ENCODE results near the gene SLC25A34.

Gene SLC25A34

DNA sequence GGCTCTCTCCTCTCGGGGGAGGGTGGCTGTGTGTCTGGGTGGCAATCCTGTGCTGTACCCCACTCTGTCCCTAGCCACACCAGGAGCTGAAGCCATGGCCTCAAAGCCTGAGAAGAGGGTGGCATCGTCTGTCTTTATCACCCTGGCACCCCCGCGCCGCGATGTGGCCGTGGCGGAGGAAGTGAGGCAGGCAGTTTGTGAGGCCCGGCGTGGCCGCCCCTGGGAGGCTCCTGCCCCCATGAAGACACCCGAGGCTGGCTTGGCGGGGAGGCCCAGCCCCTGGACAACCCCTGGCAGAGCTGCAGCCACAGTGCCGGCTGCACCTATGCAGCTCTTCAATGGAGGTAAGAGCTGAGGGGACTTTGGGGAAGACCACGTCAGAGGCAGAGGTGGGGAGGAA lies 28.8 kb downstream of the SLC25A34 start:
- H3K9me3 ChIP-seq (ENCODE audit: control insufficient read depth, insufficient read depth, low read length) = no peaks in the 10 kb centered on the region
- no peak overlapping the region for H3K4me3 ChIP-seq (ENCODE audit: low read depth, low read length)
- no peak overlapping the region for H3K27ac ChIP-seq (ENCODE audit: low read depth, low read length)
- H3K27me3 ChIP-seq (ENCODE audit: control insufficient read depth, insufficient read depth, low read length) = no peaks in the 10 kb centered on the region
- H3K36me3 ChIP-seq (ENCODE audit: control insufficient read depth, insufficient read depth, low read length) = peaks cover 53% of the 10 kb centered on the region
- peaks cover 9% of the 10 kb centered on the region; the same call in 1 of the 2 replicates for H3K4me1 ChIP-seq (ENCODE audit: control insufficient read depth, insufficient read depth, low read length)
- no peak overlapping the region for H3K9ac ChIP-seq (ENCODE audit: low read depth, low read length)

DNA sequence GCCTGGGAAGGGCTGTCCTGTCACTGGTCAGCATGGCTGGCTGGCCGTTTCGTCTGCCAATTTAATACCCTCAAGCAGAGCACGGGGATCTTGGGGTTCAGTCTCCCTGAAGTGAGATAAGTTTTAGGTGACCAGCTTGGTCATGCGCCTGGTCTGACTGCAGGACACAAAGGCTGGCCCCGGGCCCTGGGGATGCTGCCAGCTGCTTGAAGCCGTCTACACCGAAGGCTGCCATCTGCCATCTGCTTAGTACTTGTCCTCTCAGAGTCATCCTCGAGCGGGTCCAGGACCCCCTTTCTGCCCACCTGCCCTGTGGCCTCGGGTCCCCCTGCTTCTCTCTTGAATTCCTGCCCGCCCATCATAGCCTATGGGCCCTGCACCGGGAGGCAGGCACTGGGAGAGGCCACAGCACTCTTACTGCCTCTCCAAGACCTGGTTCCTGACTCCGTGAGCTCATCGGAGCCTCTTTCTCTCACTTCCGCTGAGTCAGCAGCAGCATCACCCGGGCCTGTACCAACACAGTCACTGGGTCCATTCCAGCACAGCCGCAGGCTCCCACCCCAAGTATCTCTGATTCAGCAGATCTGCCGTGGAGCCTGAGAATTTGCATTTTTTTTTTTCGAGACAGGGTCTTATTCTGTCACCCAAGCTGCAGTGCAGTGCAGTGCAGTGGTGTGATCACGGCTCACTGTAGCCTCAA lies 29.6 kb downstream of the SLC25A34 start:
- Histone ChIP-seq H3K9ac (ENCODE audit: low read depth, low read length) (no peak overlapping the region), H3K36me3 (ENCODE audit: control insufficient read depth, insufficient read depth, low read length) (peaks cover 60% of the 10 kb centered on the region), H3K9me3 (ENCODE audit: control insufficient read depth, insufficient read depth, low read length) (no peaks in the 10 kb centered on the region)

DNA sequence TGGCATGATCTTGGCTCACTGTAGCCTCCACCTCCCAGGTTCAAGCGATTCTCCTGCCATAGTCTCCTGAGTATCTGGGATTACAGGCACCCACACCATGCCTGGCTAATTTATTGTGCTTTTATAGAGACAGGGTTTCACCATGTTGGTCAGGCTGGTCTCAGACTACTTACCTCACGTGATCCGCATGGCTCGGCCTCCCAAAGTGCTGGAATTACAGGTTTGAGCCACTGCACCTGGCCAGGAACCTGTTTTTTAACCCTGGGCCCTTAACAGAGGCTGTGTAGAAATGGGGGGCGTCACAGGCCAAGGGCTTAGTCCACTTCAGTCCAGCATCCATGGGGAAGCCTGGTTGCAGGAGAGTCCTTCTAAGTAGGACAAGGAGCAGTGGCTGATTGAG lies 31.9 kb downstream of the SLC25A34 start:
- Histone ChIP-seq H3K4me3 (ENCODE audit: low read depth, low read length) (no peak overlapping the region), H3K27me3 (ENCODE audit: control insufficient read depth, insufficient read depth, low read length) (no peaks in the 10 kb centered on the region), H3K27ac (ENCODE audit: low read depth, low read length) (no peak overlapping the region), H3K4me1 (ENCODE audit: control insufficient read depth, insufficient read depth, low read length) (no peaks in the 10 kb centered on the region), H3K9me3 (ENCODE audit: control insufficient read depth, insufficient read depth, low read length) (no peaks in the 10 kb centered on the region), H3K9ac (ENCODE audit: low read depth, low read length) (no peak overlapping the region), H3K36me3 (ENCODE audit: control insufficient read depth, insufficient read depth, low read length) (peaks cover 78% of the 10 kb centered on the region)

More for the DNA sequence above, 29.6 kb downstream of the SLC25A34 start:
- Histone ChIP-seq H3K27me3 (ENCODE audit: control insufficient read depth, insufficient read depth, low read length) (no peaks in the 10 kb centered on the region), H3K4me1 (ENCODE audit: control insufficient read depth, insufficient read depth, low read length) (peaks cover 8% of the 10 kb centered on the region; the same call in 1 of the 2 replicates), H3K4me3 (ENCODE audit: low read depth, low read length) (no peak overlapping the region), H3K27ac (ENCODE audit: low read depth, low read length) (no peak overlapping the region)

DNA sequence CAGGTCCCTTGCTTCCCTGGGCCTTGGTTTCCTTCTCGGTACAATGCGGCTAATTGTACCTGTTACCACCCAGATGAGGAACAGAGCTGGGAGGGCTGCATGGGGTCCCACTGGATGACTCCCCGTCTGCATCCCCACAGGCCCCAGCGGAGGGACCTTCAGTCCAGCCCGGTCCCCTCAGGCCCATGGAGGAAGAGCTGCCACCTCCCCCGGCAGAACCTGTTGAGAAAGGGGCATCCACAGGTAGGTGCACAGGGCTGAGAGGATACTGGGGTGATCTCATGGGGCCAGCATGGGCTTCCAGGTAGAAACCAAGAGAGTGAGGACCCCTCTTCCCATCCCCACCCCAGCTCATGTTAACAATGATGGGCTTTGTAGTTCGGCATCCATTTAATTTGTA lies 32.3 kb downstream of the SLC25A34 start:
- Histone ChIP-seq H3K9ac (ENCODE audit: low read depth, low read length) (no peak overlapping the region), H3K36me3 (ENCODE audit: control insufficient read depth, insufficient read depth, low read length) (peaks cover 79% of the 10 kb centered on the region), H3K9me3 (ENCODE audit: control insufficient read depth, insufficient read depth, low read length) (no peaks in the 10 kb centered on the region), H3K4me1 (ENCODE audit: control insufficient read depth, insufficient read depth, low read length) (no peaks in the 10 kb centered on the region), H3K4me3 (ENCODE audit: low read depth, low read length) (no peak overlapping the region), H3K27ac (ENCODE audit: low read depth, low read length) (no peak overlapping the region), H3K27me3 (ENCODE audit: control insufficient read depth, insufficient read depth, low read length) (no peaks in the 10 kb centered on the region)

DNA sequence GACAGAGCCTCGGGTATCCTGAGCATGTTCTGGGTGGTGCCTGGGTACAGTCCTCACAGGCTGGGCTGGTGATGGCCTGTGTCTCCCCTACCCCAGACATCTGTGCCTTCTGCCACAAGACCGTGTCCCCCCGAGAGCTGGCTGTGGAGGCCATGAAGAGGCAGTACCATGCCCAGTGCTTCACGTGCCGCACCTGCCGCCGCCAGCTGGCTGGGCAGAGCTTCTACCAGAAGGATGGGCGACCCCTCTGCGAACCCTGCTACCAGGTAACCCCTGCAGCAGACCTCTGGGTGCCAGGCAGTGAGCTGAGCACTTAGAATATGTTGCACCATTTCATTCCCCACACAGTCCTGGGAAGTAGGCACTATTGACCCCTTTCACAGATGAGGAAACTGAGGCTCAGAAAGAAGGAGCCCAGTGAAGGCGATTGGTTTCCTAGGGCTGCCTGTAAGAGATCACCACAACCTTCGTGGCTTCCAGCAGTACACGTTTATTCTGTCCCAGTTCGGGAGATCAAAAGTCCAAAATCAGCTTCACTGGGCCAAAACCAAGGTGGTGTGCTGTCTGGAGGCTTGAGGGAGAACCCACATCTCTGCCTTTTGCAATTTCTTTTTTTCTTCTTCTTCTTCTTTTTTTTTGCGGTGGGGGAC lies 34.4 kb downstream of the SLC25A34 start:
- no peaks in the 10 kb centered on the region for H3K27me3 ChIP-seq (ENCODE audit: control insufficient read depth, insufficient read depth, low read length)

DNA sequence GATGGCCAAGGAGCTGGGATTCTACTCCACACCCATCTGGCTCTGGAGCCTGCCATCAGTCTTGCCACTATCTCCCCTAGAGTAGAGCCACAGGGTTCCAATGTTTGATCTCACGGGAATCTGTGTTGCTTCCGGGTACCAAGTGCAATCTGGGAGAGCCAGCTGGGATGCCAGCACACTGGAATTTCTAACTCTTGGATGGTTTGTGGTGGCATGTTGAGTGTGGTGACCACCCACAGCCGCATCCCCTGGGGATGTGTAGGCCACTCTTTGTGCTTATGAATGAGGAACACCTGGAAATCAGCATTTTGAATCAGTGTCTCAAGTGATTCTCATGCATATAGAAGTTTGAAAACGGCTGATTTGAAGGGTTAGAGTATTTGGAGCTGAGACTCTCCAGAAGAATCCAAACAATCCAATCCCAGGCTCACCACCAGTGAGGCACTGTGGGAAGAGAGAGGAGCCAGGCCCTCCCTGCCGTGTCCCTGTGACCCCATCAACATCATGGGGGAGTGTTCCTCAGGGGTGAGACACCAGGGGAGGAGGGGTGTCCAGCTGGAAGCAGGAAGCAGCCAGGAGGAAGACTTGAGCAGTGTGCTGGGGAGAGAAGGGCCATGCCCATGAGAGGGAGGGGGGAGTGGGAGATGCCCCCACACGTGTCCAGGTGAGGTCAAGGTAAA lies 35.9 kb downstream of the SLC25A34 start:
- H3K9me3 ChIP-seq (ENCODE audit: control insufficient read depth, insufficient read depth, low read length) = no peaks in the 10 kb centered on the region
- no peaks in the 10 kb centered on the region for H3K27me3 ChIP-seq (ENCODE audit: control insufficient read depth, insufficient read depth, low read length)
- H3K36me3 ChIP-seq (ENCODE audit: control insufficient read depth, insufficient read depth, low read length) = peaks cover 81% of the 10 kb centered on the region
- no peak overlapping the region for H3K27ac ChIP-seq (ENCODE audit: low read depth, low read length)
- no peak overlapping the region for H3K4me3 ChIP-seq (ENCODE audit: low read depth, low read length)
- H3K9ac ChIP-seq (ENCODE audit: low read depth, low read length) = no peak overlapping the region
- no peaks in the 10 kb centered on the region for H3K4me1 ChIP-seq (ENCODE audit: control insufficient read depth, insufficient read depth, low read length)

More for the DNA sequence above, 34.4 kb downstream of the SLC25A34 start:
- Histone ChIP-seq H3K9me3 (ENCODE audit: control insufficient read depth, insufficient read depth, low read length) (no peaks in the 10 kb centered on the region), H3K9ac (ENCODE audit: low read depth, low read length) (no peak overlapping the region), H3K4me1 (ENCODE audit: control insufficient read depth, insufficient read depth, low read length) (no peaks in the 10 kb centered on the region), H3K27ac (ENCODE audit: low read depth, low read length) (no peak overlapping the region), H3K36me3 (ENCODE audit: control insufficient read depth, insufficient read depth, low read length) (peaks cover 78% of the 10 kb centered on the region), H3K4me3 (ENCODE audit: low read depth, low read length) (no peak overlapping the region)

DNA sequence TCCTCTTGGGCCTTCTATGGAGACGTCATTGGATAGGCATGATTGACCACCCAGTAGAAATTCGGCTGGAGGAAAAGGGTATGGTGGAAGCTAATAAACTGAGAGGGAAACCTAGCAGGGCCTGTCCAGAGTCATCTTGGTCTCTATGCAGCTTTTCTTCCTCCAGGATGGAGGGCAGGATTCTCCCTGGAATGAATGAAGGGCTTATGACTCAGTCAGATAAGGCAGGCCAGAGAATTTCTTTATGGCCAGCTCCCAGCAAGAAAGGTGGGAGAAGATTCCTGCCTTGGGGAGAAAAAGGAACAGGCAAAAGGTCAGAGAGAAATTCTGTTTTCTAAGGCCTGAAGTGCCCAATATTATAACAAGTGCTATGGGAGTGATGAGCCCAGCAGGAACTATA lies 39.6 kb downstream of the SLC25A34 start:
- no peaks in the 10 kb centered on the region for H3K27me3 ChIP-seq (ENCODE audit: control insufficient read depth, insufficient read depth, low read length)
- H3K4me3 ChIP-seq (ENCODE audit: low read depth, low read length) = no peak overlapping the region
- H3K9me3 ChIP-seq (ENCODE audit: control insufficient read depth, insufficient read depth, low read length) = no peaks in the 10 kb centered on the region
- no peaks in the 10 kb centered on the region for H3K4me1 ChIP-seq (ENCODE audit: control insufficient read depth, insufficient read depth, low read length)
- no peak overlapping the region for H3K9ac ChIP-seq (ENCODE audit: low read depth, low read length)
- no peak overlapping the region for H3K27ac ChIP-seq (ENCODE audit: low read depth, low read length)
- peaks cover 77% of the 10 kb centered on the region for H3K36me3 ChIP-seq (ENCODE audit: control insufficient read depth, insufficient read depth, low read length)

DNA sequence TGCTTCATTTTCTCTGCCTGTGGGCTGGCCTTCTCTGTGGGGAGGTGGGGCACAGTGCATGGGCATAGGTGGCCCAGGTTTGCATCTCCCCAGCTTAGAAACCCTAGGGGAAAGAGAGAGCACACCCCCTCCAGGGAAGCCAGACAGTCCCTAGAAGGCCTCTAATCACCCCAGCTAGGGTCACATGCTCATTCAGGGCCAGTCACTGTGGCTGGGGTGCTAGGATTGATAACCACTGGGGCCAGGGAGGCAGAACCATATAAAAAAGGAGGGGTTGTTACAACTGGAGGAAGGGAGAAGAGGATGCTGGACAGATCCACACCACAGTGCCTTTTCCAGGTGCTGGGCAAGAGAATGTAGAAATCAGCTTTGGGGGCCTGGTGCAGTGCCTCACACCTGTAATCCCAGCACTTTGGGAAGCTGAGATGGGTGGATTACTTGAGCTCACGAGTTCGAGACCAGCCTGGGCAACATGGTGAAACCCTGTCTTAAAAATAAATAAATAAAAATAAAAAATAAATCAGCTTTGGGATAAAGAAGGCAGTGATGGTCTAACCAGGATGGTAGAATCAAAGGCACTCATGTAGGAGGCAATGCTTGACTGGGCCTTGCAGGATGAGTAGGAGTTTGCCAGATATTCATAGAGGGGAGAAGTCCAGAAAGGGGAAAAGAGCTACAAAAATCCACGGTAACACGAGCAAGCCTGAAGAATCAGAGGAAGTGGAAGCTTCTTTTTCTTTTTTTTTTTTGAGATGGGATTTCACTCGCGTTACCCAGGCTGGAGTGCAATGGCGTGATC lies 42.0 kb downstream of the SLC25A34 start:
- peaks cover 74% of the 10 kb centered on the region for H3K36me3 ChIP-seq (ENCODE audit: control insufficient read depth, insufficient read depth, low read length)
- no peak overlapping the region for H3K4me3 ChIP-seq (ENCODE audit: low read depth, low read length)
- H3K27me3 ChIP-seq (ENCODE audit: control insufficient read depth, insufficient read depth, low read length) = no peaks in the 10 kb centered on the region
- no peaks in the 10 kb centered on the region for H3K4me1 ChIP-seq (ENCODE audit: control insufficient read depth, insufficient read depth, low read length)
- H3K9ac ChIP-seq (ENCODE audit: low read depth, low read length) = no peak overlapping the region
- no peaks in the 10 kb centered on the region for H3K9me3 ChIP-seq (ENCODE audit: control insufficient read depth, insufficient read depth, low read length)
- H3K27ac ChIP-seq (ENCODE audit: low read depth, low read length) = no peak overlapping the region

DNA sequence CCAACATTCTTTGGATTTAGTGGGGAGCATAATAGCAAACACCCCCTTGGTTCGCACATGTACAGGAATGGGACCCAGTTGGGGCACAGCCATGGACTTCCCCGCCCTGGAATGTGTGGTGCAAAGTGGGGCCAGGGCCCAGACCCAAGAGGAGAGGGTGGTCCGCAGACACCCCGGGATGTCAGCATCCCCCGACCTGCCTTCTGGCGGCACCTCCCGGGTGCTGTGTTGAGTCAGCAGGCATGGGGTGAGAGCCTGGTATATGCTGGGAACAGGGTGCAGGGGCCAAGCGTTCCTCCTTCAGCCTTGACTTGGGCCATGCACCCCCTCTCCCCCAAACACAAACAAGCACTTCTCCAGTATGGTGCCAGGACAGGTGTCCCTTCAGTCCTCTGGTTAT lies 49.6 kb downstream of the SLC25A34 start:
- Histone ChIP-seq H3K27me3 (ENCODE audit: control insufficient read depth, insufficient read depth, low read length) (no peaks in the 10 kb centered on the region), H3K9me3 (ENCODE audit: control insufficient read depth, insufficient read depth, low read length) (no peaks in the 10 kb centered on the region), H3K36me3 (ENCODE audit: control insufficient read depth, insufficient read depth, low read length) (peaks cover 38% of the 10 kb centered on the region), H3K4me1 (ENCODE audit: control insufficient read depth, insufficient read depth, low read length) (no peaks in the 10 kb centered on the region), H3K27ac (ENCODE audit: low read depth, low read length) (no peak overlapping the region), H3K4me3 (ENCODE audit: low read depth, low read length) (no peak overlapping the region), H3K9ac (ENCODE audit: low read depth, low read length) (no peak overlapping the region)

DNA sequence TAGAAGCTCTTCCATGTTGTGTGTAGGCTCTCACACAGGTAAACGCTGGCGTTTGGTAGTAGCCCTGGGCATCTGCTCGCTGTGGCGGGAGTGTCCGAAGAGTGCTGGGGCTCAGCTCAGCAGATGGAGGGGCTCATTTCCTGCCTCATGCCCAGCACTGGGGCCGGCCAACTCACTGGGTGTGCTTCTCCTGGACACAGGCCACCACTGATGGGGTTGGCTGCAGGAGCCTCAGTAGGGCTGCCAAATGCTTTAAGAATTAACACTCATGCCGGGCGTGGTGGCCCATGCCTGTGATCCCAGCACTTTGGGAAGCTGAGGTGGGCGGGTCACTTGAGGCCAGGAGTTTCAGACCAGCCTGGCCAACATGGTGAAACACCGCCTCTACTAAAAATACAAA lies 50.5 kb downstream of the SLC25A34 start:
- no peak overlapping the region for H3K27ac ChIP-seq (ENCODE audit: low read depth, low read length)
- H3K27me3 ChIP-seq (ENCODE audit: control insufficient read depth, insufficient read depth, low read length) = no peaks in the 10 kb centered on the region
- peaks cover 31% of the 10 kb centered on the region for H3K36me3 ChIP-seq (ENCODE audit: control insufficient read depth, insufficient read depth, low read length)
- H3K9me3 ChIP-seq (ENCODE audit: control insufficient read depth, insufficient read depth, low read length) = no peaks in the 10 kb centered on the region
- no peak overlapping the region for H3K9ac ChIP-seq (ENCODE audit: low read depth, low read length)
- no peaks in the 10 kb centered on the region for H3K4me1 ChIP-seq (ENCODE audit: control insufficient read depth, insufficient read depth, low read length)
- H3K4me3 ChIP-seq (ENCODE audit: low read depth, low read length) = no peak overlapping the region
